GM12873 (cell line): ENCODE results near the gene KIAA1671.

Experiments used
- TF ChIP-seq, protein P1 (sequence below): IDR thresholded peaks from 2 replicates; pipeline ENCODE4 v1.5.1; 2012; ENCODE audit warnings: low read depth, mild to moderate bottlenecking, moderate library complexity, low read length, control low read depth; ENCODE audit not compliant: insufficient read depth; ENCODE audit errors: missing control alignments

KIAA1671 gene

DNA sequence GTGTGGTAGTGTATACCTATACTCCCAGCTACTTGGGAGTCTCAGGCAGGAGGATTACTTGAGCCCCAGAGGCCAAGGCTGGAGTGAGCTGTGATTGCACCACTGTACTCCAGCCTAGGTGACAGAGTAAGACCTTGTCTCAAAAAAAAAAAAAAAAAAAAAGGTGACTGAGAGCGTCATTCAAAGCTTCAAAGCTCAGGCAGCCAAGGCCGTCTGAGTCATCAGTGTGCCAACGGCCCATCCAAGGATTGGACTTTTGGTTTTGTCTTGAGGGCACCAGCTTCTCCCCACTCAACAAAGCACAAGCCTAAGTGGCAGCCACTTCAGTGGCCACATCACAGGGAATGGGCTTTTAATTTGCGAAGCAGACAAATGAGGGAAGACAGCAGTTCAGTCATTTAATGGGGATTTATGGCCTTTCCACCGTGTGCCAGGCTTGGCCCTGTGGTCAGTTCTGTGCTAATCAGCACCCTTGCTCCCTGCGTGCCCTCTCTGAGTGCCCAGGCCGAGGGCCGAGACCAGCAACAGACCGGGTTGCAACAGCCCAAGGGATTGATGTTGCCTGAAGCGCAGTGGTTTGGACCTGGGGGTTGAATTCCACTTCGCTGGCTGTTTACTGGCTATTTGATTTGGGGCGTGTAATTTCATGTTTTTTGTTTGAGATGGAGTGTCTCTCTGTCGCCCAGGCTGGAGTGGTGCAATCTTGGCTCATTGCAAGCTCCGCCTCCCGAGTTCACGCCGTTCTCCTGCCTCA lies 216.9 kb downstream of the KIAA1671 start:
- TF ChIP-seq, protein P1, sequence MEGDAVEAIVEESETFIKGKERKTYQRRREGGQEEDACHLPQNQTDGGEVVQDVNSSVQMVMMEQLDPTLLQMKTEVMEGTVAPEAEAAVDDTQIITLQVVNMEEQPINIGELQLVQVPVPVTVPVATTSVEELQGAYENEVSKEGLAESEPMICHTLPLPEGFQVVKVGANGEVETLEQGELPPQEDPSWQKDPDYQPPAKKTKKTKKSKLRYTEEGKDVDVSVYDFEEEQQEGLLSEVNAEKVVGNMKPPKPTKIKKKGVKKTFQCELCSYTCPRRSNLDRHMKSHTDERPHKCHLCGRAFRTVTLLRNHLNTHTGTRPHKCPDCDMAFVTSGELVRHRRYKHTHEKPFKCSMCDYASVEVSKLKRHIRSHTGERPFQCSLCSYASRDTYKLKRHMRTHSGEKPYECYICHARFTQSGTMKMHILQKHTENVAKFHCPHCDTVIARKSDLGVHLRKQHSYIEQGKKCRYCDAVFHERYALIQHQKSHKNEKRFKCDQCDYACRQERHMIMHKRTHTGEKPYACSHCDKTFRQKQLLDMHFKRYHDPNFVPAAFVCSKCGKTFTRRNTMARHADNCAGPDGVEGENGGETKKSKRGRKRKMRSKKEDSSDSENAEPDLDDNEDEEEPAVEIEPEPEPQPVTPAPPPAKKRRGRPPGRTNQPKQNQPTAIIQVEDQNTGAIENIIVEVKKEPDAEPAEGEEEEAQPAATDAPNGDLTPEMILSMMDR: no peak

DNA sequence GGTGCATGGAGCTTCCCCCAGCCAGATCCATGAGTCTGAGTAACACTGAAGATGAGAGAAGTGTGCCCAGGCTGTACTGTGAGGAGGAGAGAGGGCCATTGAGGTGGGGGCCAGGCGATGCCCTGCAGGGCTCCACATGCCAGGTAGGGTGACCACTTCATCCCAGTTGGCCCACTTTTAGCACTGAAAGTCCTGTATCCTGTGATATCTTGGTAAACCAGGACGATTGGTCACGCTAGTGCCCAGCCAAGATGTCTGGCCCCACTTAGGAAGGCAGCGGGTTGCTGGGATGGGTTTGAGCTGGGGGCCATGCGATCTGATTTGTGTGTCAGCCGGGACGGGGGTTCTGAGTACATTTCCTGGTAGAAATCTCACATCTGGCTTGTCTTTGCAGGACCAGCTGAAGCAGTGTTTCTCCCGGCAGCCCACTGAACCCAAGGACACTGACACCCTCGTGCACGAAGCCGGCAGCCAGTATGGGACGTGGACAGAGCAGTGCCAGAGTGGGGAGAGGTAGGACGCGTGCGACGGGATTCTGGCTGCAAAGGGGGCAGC lies 218.0 kb downstream of the KIAA1671 start:
- TF ChIP-seq, protein P1: no peak

DNA sequence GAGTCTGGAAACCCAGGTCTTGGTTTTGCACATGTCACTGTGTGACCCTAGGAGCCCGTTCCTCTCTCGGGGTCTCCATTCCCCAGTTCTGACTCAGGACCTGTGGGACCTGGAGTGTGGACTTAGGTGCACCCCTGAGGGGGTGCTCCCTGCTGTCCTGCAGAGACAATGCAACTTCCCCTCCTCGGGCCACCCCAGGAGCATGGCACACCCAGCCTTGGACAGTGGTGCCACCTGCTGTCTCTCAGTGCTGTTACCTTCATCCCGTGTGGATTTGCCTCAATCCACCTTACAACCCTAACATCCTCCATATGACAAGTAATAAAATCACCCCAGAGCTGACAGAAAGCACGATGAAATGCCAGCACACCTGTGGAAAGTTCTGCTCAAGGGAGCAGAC lies 219.6 kb downstream of the KIAA1671 start:
- TF ChIP-seq, protein P1: peak; percentile 55

DNA sequence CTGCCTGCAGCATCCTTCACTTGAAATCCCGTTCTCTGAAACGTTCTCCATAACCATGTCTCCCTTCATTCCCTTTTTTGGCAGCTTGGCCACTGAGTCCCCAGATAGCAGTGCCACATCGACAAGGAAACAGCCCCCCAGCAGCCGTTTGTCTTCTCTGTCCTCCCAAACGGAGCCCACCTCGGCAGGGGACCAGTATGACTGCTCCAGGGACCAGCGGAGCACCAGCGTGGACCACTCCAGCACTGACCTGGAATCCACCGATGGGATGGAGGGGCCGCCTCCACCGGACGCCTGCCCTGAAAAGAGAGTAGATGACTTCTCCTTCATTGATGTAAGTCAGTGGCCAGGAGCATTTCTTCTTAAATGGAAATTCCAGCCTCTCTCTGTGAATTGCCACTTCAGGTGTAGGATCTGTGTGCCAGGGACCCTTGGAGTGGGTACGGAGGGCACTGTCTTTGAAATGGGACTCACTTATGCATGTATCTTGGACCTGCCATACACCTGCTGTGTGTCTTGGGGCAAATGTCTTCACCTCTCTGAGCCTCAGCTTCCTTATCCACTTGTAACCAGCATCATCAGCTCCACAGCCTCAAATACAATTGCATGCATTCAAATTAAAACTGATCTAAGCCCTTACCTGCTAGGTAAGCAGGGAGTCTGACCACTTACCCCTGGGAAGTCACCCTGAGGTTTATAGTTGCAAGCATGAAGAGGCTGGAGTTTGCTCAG lies 221.8 kb downstream of the KIAA1671 start:
- TF ChIP-seq, protein P1: no peak

DNA sequence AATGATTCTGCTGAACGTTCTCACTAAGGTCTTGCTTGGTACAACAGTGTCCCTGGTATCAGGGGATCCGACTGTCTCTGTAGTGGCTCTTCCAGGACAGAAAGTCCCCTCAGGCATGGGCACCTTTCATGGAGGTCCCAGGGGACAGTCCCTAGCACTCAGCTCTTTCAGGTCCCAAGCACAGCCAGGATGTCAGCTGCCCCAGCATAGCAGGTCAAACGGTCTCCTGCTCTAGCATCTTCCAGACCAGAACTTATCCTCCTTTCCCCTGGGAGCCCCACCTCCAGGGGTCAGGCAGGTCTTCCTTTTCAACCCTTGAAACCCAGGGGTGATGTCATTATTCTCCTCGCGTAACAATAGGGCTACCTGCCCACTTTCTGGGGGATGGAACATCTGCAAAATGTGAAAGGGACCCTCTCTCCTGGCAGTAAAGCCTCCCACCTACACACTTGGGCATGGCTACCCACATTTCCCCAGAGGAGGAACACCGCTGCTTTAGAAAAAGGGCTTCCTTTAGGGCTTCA lies 222.4 kb downstream of the KIAA1671 start:
- TF ChIP-seq, protein P1: no peak

DNA sequence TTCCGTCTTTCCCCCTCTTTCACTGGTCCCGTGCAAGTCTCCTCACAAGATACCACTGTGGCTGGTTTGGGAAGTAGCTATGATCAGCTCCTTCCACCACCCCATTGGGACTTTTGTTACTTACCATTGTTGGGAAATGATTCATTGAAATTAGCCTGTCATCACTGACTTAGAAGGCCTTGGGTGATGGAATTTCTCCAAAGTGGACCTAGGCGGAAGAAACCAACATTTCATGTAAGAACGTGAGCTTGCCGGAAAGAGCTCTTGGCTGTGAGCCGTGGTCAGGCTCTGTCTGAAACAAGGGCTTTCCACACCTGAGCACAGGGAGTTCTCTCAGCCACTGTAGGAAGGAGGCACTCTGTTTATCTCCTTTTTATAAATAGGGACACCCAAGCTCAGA lies 223.7 kb downstream of the KIAA1671 start:
- TF ChIP-seq, protein P1: no peak

DNA sequence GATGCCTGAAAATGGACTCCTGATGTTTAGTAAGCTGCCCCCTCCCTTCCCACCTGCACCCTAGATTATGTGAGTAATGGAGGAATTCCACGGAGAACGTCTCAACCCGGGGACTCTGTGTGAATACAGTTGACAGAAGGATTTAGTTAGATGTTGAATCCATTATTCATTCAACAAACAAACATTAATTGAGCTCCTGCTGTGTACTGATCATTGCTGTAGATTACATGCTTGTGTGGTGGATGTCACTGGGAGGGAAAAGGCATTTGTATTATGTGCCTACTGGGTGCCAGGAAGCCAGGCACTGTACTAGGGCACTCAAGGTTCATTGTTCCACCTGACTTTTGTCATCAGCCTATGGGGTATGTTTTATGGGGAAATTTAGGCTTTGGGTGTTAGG lies 224.3 kb downstream of the KIAA1671 start:
- TF ChIP-seq, protein P1: no peak
